Islet precursor cell (in vitro differentiated cells): ENCODE measurements around the gene R3HCC1L.

Experiments used
- DNase-seq: peaks from one replicate; pipeline ENCODE4 v3.0.0-alpha.2; 2018

The R3HCC1L gene

DNA sequence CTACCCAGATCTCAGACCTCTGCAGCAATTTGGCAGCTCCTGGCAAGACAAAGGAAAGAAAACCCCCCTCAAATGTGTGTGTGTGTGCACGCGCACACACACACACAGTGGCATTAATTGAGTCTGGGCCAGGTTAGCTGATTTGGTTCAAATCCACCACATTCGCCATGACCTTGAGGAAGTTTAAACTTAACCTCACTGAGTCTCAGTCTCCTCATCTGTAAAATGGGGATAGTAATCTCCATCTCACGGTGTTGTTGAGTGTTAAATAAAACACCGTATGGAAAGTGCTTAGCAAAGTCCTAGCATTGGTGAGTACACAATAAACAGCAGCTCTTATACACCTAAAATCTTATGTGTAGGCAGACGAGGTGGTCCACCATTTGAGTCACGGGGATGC is 128.6 kb downstream of the R3HCC1L start:
- DNase-seq, result no peak

GRCh38 chr10:98264378-98265065 is 130.1 kb downstream of the R3HCC1L start:
- no peak for DNase-seq

GRCh38 chr10:98265403-98266378 is 131.2 kb downstream of the R3HCC1L start:
- DNase-seq, result no peak

DNA sequence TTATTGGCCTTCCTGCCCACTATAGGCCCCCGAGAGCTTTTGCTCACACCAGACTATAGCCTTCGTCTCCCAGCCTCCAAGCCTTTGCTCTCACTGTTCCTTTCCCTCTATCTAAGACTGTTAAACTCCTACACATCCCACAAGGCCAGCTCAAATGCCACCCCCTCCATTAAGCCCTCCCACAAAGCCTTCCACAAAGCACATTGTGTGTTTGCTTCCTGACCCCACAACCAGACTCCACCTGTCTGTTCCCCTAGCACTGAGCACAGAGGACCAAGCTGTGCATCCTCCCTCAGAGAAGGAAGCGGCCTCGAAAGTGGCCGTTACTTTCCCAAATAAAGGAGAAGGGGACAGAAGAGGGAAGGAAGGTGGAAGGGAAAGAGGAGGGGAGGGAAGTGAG is 132.2 kb downstream of the R3HCC1L start:
- no peak for DNase-seq

- DNase-seq, result no peak
Observed at GRCh38 chr10:98267069-98267893, 132.8 kb downstream of the R3HCC1L start.

DNA sequence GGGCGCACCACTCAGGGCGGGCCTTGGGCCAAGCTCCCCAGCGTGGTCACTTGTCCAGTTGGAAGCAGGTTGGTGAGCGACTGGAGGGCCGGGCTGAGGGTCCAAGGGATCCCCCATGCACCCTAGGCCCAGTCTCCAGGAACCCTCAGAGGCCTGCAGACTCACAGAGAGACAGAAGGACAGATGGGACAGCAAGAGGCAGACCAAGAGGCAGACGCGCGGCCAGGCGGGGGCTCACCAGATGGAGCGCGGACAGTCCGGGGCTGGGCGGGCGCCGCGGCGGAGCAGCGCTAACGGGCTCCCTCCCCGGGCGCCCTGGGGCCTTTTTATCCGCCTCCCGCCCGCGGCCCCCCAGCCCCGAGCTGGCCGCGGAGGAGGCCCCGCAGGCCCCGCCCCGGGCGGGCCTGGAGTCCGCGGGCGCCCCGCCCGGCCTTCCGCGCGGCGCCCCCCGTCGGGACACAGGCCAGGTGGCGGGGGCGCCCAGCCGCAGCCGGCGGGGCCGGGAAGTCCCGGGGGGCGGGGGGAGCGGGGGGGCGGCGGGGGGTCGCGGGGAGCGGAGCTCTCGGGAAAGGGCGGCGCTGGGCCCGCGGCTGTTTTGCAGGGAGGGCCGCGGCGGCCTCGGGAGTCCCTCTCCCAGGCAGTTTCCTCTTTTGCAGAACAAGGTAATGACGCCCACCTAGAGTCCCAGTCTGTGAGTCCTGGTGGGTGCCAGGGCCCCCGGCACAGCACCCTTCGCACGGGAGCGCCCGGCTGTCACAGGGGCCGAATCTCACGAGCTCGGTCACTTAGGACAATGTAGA is 133.6 kb downstream of the R3HCC1L start, which contains the start of gene LOXL4:
Gene LOXL4 (minus strand): TSS at position 301 of the 800 bp plus-strand sequence. CDS start 5,175 bp downstream, outside the sequence.
- DNase-seq, result no peak

DNA sequence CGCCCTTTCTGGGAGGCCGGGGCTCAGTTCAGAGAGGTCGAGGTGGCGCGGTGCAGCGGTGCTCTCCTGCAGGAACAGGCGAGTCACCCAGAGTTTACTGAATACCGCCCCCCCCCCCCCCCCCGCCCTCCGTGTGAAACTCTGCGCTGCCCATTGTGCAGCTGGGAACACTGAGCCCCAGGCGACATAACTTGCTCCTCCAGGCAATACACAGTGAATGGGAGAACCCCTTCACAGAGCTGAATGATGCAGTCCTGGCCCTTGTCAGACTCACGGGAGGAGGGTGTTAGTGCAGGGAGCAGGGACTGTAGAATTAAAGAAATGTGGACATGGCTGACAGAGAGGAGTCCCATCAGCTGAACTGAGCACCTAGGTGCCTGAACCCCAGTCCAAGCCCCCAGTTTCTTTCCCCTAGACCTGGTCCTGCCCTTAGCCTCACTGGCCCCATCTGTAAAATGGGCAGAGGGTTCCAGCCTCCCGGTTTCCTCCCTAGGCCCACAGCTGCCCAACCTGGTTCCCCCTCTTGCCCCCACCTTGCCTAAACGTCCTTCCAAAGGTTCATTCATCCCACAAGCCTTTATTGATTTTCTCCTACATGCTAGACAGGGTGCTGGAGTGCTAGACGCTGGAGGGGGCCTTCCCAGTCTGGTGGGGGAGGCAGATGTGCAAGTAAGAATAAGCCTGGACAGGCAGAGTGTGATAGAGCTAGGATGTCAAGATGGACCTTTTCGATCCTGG is 134.4 kb downstream of the R3HCC1L start:
- DNase-seq, result no peak

DNA sequence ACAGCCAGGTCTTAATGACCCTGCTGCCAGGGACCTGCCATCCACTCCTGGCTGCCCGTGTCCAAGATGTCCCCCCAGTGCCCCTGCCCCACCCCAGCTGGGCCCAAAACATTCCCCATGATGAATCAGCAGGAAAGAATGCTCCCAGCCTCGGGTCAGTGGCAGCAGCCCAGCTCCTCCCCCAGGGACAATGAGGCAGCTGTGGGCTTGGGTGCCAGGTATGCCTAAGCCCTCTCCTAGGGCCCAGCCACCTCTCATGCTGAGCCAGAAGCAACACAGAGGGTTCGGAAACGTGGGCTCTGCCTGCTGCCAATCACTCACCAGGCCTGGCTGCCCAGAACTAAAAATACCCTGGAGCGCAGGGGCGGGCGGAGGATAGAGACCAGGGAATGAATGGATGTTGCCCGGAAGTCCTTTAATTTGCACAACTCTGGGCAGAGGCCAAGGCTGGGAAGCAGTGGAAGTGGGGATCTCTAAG is 135.0 kb downstream of the R3HCC1L start:
- DNase-seq, result peak; percentile 95

DNA sequence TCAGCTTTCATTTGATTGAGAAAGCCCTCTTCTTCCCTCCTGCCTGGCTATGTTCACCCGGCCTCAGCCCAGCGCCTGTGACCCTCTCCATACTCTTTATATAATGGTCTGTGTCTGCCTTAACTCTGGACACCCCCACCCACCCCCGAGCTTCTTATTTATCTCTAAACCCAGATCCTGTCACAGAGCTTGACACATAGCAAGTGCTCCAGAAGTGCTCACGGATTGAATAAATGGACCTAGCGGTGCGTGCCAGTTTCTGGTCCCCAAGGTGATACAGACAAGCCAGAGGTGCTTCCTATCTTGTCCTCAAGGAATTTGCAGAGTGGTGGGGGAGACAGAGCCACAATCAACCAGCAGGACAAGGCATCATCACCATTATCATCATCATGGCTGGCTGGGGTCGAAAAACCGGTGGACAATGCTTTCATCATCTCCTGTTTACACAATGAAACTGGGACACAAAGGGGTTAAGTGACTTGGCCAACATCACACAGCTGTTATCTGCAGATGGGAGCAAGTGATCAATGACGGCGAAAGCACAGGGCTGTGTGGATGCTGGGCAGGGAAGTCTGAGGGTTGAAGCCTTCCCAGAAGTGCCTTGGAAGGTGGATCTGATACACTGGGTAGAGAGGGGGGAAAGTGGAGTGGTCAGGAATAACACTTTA is 135.8 kb downstream of the R3HCC1L start:
- DNase-seq, result no peak

- no peak for DNase-seq
Observed at GRCh38 chr10:98270786-98271185, 136.3 kb downstream of the R3HCC1L start.

DNA sequence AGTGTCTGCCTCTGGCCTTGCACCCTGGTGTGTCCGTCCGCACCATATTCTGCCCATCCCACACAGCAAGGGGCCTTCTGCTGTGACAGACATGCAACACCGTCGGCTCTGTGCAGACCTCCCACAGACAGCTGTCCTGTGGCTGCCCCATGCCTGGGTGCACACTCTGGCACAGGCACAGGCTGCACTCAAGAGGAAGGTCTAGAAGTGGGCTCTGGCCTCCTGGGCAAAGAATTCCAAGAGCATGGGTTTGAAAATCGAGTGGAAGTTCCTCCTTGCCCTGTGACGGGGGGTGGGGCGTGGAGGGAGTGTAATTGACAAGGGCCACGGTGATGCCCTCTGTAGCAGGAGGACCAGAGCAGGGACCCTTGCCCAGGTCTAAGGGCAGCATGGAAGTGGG is 137.8 kb downstream of the R3HCC1L start:
- DNase-seq, result peak; percentile 39

DNA sequence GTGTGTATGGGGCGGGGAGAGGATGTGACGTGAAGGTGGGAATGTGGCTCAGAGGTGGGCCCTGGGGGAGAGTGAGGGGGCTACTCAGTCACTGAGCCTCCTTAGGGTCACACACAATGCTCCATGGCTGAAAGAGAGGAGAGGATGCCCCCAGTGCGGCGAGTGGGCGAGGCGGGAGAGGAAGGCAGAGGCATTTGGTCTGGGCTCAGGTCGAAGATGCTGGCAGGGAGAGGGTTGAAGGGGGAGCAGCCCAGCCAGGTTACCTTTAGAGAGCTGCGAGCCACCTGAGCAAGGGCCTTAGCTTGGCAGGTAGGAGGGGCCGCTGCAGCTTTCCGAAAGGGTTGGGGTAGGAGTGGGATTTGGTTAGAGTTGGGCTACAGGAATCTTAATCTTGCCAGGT is 138.2 kb downstream of the R3HCC1L start:
- DNase-seq, result peak; percentile 52

- DNase-seq, result peak; percentile 46
Observed at GRCh38 chr10:98273057-98273850, 138.8 kb downstream of the R3HCC1L start.

DNA sequence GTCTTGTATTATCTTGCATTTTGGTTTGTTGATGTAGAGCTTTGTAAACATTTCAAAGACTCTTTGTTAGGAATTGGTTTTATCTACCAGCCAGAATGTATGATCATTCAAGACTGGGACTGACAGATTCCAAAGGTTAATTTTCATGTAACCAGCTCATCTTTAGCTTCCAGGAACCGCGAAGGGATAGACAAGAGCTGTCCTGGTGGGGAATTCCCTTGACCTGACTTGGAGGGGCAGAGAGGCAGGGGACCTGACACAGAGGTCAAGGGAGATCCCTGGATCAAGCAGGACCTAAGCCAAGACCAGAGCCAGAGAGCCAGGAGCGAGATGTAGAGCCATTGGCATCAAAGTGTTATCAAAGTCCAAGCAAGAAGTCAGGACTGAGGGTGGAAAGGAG is 140.1 kb downstream of the R3HCC1L start:
- DNase-seq, result no peak

DNA sequence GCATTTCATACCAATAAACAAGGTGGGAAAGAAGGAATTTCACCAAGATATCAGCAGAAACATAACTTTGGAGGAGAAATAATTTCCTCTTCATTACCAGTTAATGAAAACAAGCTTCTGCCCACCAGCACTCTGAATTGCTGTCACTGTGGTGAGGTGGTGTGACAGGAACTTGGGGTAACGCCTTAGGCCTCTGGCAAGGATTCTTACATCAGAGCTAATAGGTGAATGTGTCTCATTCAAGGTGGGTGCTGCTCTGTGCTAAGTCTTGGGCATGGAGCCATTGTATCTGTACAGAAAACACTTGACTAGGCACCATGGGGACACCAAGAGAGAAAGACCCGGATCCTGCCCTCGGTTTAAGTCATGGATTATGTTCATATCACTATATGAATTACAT is 141.9 kb downstream of the R3HCC1L start:
- DNase-seq, result no peak

GRCh38 chr10:98285416-98285815 is 151.0 kb downstream of the R3HCC1L start:
- DNase-seq, result peak; percentile 9

DNA sequence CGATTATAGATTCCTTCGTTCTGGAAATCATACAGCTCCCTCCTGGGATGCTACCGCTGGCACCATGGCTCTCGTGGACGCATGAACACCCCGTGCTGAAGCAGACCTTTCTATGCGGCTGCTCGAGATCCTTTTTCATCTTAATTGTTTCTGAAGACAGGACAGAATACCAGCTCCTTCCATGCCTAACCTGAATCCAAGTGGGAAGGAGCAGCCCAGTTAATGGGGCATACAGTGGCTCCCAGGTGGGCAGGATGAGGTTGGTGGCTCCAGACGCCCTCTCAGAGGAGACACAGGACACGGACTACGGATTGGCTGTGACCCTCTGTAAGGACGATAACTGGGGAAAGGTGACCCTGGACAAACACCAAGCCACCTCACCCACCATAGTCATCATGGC is 152.0 kb downstream of the R3HCC1L start:
- peak; percentile 27 for DNase-seq

DNA sequence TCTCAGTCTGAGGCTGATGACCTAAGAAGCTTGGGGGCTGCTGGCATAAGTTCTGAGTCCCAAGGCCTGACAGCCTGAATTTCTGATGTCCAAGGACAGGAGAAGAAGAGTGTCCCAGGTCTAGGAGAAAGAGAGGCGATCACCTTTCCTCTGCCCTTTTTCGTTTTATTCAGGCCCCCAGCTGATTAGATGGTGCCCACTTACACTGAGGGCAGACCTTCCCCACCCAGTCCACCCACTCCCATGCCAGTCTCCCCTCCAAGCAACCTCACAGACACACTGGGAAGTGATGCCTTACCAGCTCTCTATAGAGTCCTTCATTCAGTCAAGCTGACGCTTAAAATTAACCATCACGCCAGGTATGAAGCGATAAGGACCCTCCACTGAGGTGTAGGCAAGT is 152.9 kb downstream of the R3HCC1L start:
- peak; percentile 23 for DNase-seq

DNA sequence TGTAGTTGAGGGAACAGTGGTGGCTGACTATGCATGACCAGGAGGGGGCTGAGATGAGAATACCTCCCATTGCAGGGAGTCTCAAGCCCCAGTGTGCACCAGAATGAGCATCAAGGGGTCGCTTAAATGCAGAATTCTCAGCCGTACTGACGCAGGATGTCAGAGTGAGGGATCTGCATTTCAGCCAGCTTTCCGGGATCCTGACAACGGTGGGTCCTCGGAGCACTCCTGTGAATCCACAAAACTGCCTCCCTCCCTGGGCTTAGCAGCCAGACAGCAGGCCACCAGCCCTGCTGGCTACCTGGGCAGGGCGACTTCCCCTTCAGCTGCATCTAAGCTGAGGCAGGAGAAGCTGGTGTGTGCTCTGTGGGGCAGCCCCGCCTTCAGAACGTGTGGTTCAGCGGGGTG is 155.3 kb downstream of the R3HCC1L start:
- peak; percentile 42 for DNase-seq

GRCh38 chr10:98292971-98293370 is 158.5 kb downstream of the R3HCC1L start:
- peak; percentile 22 for DNase-seq
